Dedifferentiated amniotic fluid mesenchymal stem cell (primary cell): ENCODE data around the gene RABGAP1L.

Experiments
- DNase-seq: peaks from one replicate; pipeline ENCODE4 v3.0.0-alpha.2; 2016; ENCODE audit errors: extremely low spot score

The RABGAP1L gene

GRCh38 chr1:174197088-174197487 is 37.8 kb downstream of the RABGAP1L start:
- no peak for DNase-seq

DNA sequence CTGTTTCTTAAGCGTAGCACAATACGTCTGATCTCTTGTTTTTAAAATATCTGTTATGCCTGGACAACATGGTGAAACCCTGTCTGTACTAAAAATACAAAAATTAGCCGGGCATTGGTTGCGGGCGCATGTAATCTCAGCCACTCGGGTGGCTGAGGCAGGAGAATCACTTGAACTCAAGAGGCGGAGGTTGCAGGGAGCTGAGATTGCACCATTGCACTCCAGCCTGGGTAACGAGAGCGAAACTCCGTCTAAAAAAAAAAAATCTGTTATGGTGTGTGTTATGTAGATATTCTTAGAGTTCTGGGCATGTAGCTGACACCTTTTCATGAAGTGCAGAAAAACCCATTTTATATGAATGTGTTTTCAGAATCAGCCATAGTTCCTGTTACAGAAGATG is 38.2 kb downstream of the RABGAP1L start:
- DNase-seq, result no peak

DNA sequence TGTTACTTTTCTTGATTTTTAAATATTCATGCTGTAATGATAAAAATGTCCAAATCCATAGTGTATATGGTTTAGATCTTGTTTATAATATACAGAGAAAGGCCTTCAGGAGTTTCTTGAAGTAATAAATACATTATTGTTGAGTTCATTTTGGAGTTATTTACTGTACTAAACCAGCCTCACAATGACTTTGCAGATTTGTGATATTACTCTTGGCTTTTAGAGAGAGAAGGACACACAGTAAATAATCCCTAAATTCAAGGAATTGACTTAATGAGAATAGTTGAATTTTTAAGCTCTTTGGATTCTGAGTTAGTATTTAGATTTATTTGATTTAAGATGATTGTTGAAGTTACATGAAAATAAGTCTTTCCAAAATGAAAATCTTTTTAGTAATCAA is 38.9 kb downstream of the RABGAP1L start:
- no peak for DNase-seq

GRCh38 chr1:174200746-174201145 is 41.4 kb downstream of the RABGAP1L start:
- DNase-seq, result no peak

DNA sequence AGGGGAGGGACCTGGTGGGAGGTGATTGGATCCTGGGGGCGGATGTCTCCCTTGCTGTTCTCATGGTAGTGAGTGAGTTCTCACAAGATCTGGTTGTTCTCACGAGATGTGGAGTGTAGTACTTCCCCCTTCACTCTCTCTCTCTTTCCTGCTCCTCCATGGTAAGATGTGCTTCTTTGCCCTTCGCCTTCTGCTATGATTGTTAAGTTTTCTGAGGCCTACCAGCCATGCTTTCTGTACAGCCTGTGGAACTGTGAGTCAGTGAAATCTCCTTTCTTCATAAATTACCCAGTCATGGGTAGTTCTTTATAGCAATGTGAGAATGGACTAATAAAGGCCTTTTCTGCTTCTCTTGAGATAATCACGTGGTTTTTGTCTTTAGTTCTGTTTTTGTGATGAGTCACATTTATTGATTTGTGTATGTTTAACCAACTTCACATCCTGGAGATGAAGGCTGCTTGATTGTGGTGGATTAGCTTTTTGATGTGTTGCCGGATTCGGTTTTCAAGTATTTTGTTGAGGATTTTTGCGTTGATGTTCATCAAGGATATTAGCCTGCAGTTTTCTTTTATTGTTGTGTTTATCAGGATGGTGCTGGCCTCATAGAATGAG is 45.5 kb downstream of the RABGAP1L start:
- DNase-seq, result no peak

- DNase-seq, result no peak
Observed at GRCh38 chr1:174206148-174206836, 47.0 kb downstream of the RABGAP1L start.

- no peak for DNase-seq
Observed at GRCh38 chr1:174209347-174210187, 50.2 kb downstream of the RABGAP1L start.

DNA sequence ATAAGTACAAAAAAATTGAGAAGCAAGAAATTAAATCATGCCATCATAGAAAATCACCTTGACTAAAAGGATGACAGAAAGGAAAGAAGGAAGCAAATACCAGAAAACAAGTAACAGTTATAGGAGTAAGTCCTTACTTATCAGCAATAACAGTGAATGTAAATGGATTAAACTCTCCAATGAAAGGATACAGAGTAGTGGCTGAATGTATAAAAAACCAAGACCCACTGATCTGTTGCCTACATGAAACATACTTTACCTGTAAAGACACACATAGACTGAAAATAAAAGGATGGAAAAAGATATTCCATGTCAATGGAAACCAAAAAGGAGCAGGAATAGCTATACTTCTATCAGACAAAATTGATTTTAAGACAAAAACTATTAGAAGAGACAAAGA is 52.2 kb downstream of the RABGAP1L start:
- DNase-seq, result no peak

DNA sequence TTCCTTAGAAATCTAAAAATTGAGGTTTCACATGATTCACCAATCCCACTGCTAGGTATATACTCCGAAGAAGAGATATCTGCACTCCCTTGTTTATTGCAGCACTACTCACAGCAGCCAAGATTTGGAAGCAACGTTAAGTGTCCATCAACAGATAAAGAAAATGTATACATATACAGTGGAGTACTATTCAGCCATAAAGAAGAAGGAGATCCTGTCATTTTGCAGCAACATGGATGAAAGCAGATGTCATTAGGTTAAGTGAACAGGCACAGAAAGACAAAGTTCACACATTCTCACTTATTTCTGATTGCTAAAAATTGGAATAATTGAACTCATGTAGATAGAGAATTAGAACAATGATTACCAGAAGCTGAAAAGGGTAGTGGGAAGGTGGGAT is 56.4 kb downstream of the RABGAP1L start:
- no peak for DNase-seq

DNA sequence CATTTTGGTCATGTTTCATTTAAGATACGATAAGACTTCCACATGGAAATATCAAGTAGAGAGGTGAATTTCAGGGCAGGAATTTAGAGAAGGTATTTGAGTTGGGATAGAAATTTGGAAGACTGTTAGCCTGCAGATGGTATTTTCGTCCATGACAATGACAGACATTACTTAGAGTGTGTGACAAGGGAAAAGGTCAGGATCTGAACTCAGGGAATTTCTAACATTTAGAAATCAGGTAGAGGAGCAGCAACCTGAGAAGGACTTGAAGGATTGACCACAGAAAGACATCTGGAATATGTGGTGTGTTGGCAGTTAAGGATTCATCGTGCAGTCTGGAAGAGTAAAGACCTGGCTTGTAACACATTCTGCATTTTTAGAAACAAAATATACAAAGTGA is 57.9 kb downstream of the RABGAP1L start:
- DNase-seq, result no peak

DNA sequence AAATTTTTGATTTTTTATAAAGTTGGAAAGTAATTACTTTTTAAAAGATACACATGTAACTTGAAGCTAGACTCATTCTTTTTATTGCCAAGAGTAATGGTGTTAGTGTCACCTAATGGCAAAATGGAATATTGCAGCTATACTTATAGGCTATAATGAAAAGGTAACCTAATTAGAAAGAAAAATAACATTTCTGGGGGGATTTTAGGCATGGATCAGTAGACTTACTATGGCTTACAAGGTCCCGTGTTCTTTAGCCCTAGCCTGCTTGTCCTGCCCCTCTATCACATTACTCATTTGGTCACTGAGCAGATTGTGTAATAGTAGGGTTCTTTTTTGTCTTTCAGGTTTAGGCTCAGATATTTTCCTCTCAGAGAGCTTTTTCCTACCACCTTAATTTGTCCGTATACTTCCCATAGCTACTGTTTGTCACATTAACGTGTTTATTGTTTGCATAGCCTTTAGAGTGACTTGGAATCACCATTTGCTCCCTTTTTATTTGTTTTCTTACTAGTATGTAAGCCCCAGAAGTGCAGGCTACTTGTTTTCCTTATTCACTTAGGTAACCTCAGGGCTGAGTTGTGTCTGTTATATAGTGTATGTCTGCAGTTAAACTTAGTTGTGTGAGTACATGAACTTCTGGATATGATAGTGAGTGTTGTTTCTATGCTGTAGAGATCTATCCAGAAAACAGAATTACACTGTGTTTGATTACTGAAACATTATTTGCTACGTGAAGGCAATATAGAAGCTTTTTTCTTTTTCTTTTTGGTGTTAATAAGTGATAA is 58.7 kb downstream of the RABGAP1L start:
- peak; percentile 52 for DNase-seq

GRCh38 chr1:174218983-174219382 is 59.7 kb downstream of the RABGAP1L start:
- DNase-seq, result no peak

GRCh38 chr1:174219606-174220370 is 60.5 kb downstream of the RABGAP1L start:
- no peak for DNase-seq

GRCh38 chr1:174221681-174222080 is 62.4 kb downstream of the RABGAP1L start:
- no peak for DNase-seq

DNA sequence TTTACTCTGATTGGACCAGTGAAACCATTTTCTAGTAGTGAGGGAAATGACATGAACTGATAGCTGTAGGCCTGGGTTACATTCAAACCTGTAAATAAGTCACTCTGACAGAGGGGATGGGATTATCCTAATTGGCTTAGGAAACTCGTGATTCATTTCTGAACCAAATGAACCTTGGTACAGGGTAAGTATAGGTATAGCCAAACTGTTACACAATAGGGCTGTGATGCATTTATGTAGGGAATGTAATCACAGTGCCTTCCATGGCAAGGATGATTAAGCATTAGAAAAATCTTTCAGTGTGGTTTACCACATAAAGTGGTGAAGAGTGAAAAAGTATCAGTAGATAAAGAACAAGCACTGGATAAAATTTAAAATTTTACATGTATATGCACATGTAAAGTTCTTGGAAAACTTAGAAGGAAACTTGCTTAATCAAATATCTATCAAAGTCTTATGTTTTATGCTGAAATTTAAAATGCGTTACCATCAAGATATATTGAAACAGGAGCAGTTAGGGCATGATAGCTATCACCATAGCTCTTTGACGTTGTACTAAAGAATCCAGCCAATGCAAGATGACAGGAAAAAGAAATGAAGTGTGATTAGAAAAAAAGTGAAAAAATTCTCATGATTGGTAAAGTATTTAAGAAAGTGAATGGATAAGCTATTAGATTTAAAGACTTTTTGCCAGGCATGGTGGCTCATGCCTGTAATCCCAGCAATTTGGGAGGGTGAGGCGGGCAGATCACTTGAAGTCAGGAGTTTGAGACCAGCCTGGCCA is 63.0 kb downstream of the RABGAP1L start:
- DNase-seq, result no peak

- DNase-seq, result no peak
Observed at GRCh38 chr1:174224641-174225040, 65.3 kb downstream of the RABGAP1L start.

DNA sequence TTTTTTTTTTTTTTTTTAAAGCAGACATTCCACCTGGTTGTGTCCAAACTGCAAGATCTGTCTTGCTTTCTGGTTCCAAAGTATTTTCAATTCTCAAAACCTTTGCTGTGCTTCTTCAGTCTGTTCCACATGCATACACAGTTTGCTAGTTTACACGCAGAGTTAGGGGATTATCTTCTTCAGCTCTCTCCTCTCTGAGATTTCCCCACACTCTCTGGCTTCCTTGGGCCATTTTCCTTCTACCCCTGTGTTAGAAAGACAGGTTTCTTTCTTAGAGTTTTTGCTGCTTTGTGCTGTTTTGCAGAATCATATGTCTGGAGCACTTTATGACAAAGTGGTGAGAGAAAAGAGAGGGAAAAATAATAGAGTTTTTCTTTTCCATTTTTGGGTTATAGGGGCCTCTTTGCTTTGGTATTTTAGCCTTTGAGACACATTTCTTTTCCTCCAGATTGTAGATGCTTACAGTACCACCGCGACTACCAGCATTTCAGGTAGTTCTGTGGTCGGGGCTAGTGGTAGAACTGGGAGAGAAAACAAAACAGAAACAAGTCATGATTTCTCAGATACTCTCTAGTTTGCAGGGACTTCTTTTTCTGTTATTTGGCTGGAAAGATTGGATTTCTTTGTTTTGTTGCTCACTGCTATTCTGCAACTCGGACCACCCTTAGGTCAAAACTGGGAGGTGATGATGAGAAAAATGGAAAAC is 66.3 kb downstream of the RABGAP1L start:
- no peak for DNase-seq

DNA sequence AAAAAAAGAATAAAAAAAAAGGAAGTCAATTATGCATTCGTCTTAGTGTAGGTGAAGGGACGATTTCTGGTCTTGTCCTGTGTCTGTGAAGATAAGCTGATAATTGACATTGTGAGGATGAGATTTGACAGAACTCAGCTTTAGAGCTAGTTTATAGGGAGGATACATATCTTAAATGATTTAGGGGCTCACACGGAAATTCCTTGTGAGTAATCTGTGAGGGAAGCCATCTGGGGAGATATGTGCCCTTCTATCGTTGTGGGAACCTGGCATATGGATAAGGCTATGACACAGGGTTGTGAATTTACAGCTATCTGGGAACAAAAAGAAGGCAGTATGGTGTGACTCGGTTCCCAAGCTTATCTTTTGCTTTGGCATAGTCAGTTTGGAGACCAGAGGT is 71.1 kb downstream of the RABGAP1L start:
- DNase-seq, result no peak

- no peak for DNase-seq
Observed at GRCh38 chr1:174232761-174233160, 73.4 kb downstream of the RABGAP1L start.
